ENCODE data around the gene ATP8A2. TPM values are rescaled to one million over a fixed set of nuclear protein-coding genes. Genes with fewer than 3 reads are reported as not detected.

The ATP8A2 gene
- total and polyA plus RNA-seq, 9 of the 15 experiments (the other 6 are each of a cell fraction or from before 2014, with no cell fraction given): under 0.01 to 0.33 (median 0.06) TPM; not detected in 4

DNA sequence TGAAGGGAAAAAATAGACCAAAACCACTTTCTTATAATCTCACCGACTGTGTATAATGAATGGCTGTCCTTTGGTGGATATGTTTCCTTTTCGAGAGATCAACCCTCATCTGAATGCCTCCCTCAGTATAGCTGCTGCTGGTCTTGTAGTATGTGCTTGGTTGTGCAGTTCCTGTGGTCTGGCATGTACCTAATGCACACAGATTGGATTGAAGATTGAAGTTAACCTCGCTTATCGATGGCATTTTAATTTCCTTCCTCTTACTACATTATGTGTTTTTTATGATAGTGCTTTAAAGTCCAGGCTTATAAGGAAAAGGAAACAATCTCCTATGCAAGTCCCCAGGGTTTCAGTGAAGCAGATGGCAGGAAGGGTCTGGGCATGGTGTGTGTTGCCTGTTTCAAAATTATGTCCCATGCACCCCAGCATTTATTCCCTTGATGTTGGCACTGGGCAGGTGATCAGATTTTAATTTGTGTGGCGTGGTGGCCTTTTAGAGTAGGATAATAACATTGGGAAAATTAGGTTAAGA lies 346.0 kb downstream of the ATP8A2 start:
- intact Hi-C loops (cut with micrococcal nuclease) (no loop called here), in situ Hi-C loops (cut with MboI) (no loop called here)
- WGBS (ENCODE audit: insufficient coverage, low coverage, missing lambda C conversion rate): 3% methylated on average over 5 of the region's 5 CpGs
- H3K27me3 ChIP-seq (ENCODE audit: control insufficient read depth in 2 of 2, insufficient read depth in 2 of 2, low read length in 2 of 2): no peaks in the 10 kb centered on the region; a peak in 1 of 5 replicates
- H3K27ac ChIP-seq (ENCODE audit: extremely low read depth, low read depth, low read length): no peak overlapping the region
- H4K20me1 ChIP-seq (replicated peaks; ENCODE audit: control insufficient read depth, insufficient read depth, low read length): no peaks in the 10 kb centered on the region
- no peaks in the 10 kb centered on the region for H3K9me3 ChIP-seq (replicated peaks; ENCODE audit: control insufficient read depth, insufficient read depth, low read depth, low read length)
- no peaks in the 10 kb centered on the region for H3K4me1 ChIP-seq (replicated peaks in 1 of 2; ENCODE audit: control insufficient read depth in 2 of 2, insufficient read depth in 2 of 2, low read length in 2 of 2)
- no peak overlapping the region for H3K4me3 ChIP-seq
- H2AFZ ChIP-seq (ENCODE audit: low read depth, low read length): no peak overlapping the region
- H3K36me3 ChIP-seq (ENCODE audit: control insufficient read depth, insufficient read depth, low read length): no peaks in the 10 kb centered on the region
- H3K9me1 ChIP-seq (ENCODE audit: control insufficient read depth, insufficient read depth, low read length): no peaks in the 10 kb centered on the region
- ChIA-PET CTCF (ENCODE audit: low intra/inter-chr PET ratio) (no interaction called here), POLR2A (interaction anchor here (0.6 kb wide), 1 partner anchor 12 kb away, joined by 3 read pairs; no protein-coding TSS in a partner anchor)
- FAIRE-seq (no peak), ATAC-seq (no peak), DNase-seq (ENCODE audit: extremely low read depth in 1 of 4, low spot score in 3 of 4) (no peak)
- no peak overlapping the region for H3K4me2 ChIP-seq (ENCODE audit: insufficient read depth, low read length)
- no peaks in the 10 kb centered on the region for H3K79me2 ChIP-seq (ENCODE audit: control insufficient read depth, insufficient read depth, low read length)
- no TSS peak for BruUV-seq (replicated peaks)
- no peak overlapping the region for H3K9ac ChIP-seq (ENCODE audit: insufficient read depth in 1 of 2, low read depth in 2 of 2, low read length in 2 of 2)
- TF ChIP-seq STAT5A (IDR thresholded peaks at IDR 0.05; ENCODE audit: borderline replicate concordance, low read length): no peak
- TF ChIP-seq, protein P1, sequence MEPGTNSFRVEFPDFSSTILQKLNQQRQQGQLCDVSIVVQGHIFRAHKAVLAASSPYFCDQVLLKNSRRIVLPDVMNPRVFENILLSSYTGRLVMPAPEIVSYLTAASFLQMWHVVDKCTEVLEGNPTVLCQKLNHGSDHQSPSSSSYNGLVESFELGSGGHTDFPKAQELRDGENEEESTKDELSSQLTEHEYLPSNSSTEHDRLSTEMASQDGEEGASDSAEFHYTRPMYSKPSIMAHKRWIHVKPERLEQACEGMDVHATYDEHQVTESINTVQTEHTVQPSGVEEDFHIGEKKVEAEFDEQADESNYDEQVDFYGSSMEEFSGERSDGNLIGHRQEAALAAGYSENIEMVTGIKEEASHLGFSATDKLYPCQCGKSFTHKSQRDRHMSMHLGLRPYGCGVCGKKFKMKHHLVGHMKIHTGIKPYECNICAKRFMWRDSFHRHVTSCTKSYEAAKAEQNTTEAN (CRISPR knock-in tag; IDR thresholded peaks at IDR 0.05): no peak
- TF ChIP-seq, protein P2, sequence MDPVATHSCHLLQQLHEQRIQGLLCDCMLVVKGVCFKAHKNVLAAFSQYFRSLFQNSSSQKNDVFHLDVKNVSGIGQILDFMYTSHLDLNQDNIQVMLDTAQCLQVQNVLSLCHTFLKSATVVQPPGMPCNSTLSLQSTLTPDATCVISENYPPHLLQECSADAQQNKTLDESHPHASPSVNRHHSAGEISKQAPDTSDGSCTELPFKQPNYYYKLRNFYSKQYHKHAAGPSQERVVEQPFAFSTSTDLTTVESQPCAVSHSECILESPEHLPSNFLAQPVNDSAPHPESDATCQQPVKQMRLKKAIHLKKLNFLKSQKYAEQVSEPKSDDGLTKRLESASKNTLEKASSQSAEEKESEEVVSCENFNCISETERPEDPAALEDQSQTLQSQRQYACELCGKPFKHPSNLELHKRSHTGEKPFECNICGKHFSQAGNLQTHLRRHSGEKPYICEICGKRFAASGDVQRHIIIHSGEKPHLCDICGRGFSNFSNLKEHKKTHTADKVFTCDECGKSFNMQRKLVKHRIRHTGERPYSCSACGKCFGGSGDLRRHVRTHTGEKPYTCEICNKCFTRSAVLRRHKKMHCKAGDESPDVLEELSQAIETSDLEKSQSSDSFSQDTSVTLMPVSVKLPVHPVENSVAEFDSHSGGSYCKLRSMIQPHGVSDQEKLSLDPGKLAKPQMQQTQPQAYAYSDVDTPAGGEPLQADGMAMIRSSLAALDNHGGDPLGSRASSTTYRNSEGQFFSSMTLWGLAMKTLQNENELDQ (CRISPR knock-in tag; IDR thresholded peaks at IDR 0.05; ENCODE audit: borderline replicate concordance): no peak
- TF ChIP-seq, protein P3, sequence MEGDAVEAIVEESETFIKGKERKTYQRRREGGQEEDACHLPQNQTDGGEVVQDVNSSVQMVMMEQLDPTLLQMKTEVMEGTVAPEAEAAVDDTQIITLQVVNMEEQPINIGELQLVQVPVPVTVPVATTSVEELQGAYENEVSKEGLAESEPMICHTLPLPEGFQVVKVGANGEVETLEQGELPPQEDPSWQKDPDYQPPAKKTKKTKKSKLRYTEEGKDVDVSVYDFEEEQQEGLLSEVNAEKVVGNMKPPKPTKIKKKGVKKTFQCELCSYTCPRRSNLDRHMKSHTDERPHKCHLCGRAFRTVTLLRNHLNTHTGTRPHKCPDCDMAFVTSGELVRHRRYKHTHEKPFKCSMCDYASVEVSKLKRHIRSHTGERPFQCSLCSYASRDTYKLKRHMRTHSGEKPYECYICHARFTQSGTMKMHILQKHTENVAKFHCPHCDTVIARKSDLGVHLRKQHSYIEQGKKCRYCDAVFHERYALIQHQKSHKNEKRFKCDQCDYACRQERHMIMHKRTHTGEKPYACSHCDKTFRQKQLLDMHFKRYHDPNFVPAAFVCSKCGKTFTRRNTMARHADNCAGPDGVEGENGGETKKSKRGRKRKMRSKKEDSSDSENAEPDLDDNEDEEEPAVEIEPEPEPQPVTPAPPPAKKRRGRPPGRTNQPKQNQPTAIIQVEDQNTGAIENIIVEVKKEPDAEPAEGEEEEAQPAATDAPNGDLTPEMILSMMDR (IDR thresholded peaks at IDR 0.05 in 2 of 3, conservative IDR thresholded peaks at IDR 0.05 in 1 of 3; ENCODE audit: insufficient read depth in 2 of 3, low read depth in 1 of 3, low read length in 3 of 3): no peak
- TF ChIP-seq HNRNPL (IDR thresholded peaks at IDR 0.05; ENCODE audit: low read depth, low read length): no peak
- no peak for TF ChIP-seq POLR2G (IDR thresholded peaks at IDR 0.05; ENCODE audit: low read depth, low read length)
- no peak for TF ChIP-seq TCF7L2 (IDR thresholded peaks at IDR 0.05; ENCODE audit: low read depth, low read length)
- TF ChIP-seq RBM22 (IDR thresholded peaks at IDR 0.05; ENCODE audit: low read depth, low read length, poor library complexity, severe bottlenecking): no peak
- no peak for TF ChIP-seq U2AF1 (optimal IDR thresholded peaks at IDR 0.05; ENCODE audit: low read depth, low read length)
- TF ChIP-seq, protein P4, sequence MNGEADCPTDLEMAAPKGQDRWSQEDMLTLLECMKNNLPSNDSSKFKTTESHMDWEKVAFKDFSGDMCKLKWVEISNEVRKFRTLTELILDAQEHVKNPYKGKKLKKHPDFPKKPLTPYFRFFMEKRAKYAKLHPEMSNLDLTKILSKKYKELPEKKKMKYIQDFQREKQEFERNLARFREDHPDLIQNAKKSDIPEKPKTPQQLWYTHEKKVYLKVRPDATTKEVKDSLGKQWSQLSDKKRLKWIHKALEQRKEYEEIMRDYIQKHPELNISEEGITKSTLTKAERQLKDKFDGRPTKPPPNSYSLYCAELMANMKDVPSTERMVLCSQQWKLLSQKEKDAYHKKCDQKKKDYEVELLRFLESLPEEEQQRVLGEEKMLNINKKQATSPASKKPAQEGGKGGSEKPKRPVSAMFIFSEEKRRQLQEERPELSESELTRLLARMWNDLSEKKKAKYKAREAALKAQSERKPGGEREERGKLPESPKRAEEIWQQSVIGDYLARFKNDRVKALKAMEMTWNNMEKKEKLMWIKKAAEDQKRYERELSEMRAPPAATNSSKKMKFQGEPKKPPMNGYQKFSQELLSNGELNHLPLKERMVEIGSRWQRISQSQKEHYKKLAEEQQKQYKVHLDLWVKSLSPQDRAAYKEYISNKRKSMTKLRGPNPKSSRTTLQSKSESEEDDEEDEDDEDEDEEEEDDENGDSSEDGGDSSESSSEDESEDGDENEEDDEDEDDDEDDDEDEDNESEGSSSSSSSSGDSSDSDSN (IDR thresholded peaks at IDR 0.05; ENCODE audit: borderline replicate concordance in 1 of 2, low read depth in 2 of 2, low read length in 2 of 2): no peak
- TF ChIP-seq L3MBTL2 (IDR thresholded peaks at IDR 0.05): no peak
- no peak for TF ChIP-seq ZNF780A (CRISPR knock-in tag; IDR thresholded peaks at IDR 0.05)

All from K562 (cell line).